Parathyroid adenoma (tissue), 2 donors: ENCODE measurements around the gene MOGAT1.

Experiments used
- H2AFZ ChIP-seq: fragments of 300-600 bp; sonication (generic); one replicate; pipeline ENCODE4 v1.7.0; 2017; ENCODE audit warnings: antibody characterized with exemption, mild to moderate bottlenecking
- H3K27ac ChIP-seq: fragments of 300-600 bp; sonication (generic); one replicate; pipeline ENCODE4 v1.7.0; 2017
- H3K27me3 ChIP-seq: fragments of 300-600 bp; sonication (generic); one replicate; pipeline ENCODE4 v1.7.0; 2017; ENCODE audit warnings: low read length; ENCODE audit not compliant: control insufficient read depth, insufficient read depth
- H3K36me3 ChIP-seq: fragments of 300-600 bp; sonication (generic); one replicate; pipeline ENCODE4 v1.7.0; 2017; ENCODE audit warnings: low read length; ENCODE audit not compliant: control insufficient read depth, insufficient read depth
- H3K4me1 ChIP-seq: fragments of 300-600 bp; sonication (generic); one replicate; pipeline ENCODE4 v1.7.0; 2017; ENCODE audit warnings: control low read depth
- H3K4me2 ChIP-seq: fragments of 300-600 bp; sonication (generic); one replicate; pipeline ENCODE4 v1.7.0; 2017; ENCODE audit warnings: low read length
- H3K4me3 ChIP-seq: fragments of 300-600 bp; sonication (generic); one replicate; pipeline ENCODE4 v1.7.0; 2017; ENCODE audit warnings: low read depth, low read length
- H3K79me2 ChIP-seq: fragments of 300-600 bp; sonication (generic); one replicate; pipeline ENCODE4 v1.7.0; 2017; ENCODE audit warnings: control low read depth
- H3K9ac ChIP-seq: fragments of 300-600 bp; sonication (generic); one replicate; pipeline ENCODE4 v1.7.0; 2017; ENCODE audit warnings: mild to moderate bottlenecking
- H3K9me3 ChIP-seq: fragments of 300-600 bp; sonication (generic); one replicate; pipeline ENCODE4 v1.7.0; 2017; ENCODE audit warnings: low read length; ENCODE audit not compliant: control insufficient read depth
- CTCF ChIP-seq: fragments of 300-600 bp; sonication (generic); IDR thresholded peaks from one replicate; pipeline ENCODE4 v1.7.0; 2017; ENCODE audit warnings: antibody characterized with exemption, mild to moderate bottlenecking
- donor health status: primary hyperparathyroidism.

MOGAT1 gene

GRCh38 chr2:222738312-222738711, 66.9 kb downstream of the MOGAT1 start:
- no peaks in the 10 kb centered on the region for H3K9me3 ChIP-seq
- H3K27me3 ChIP-seq = no peaks in the 10 kb centered on the region
- TF ChIP-seq CTCF = no peak
- H3K79me2 ChIP-seq = no peaks in the 10 kb centered on the region
- no peak overlapping the region for H3K27ac ChIP-seq
- H3K36me3 ChIP-seq = no peaks in the 10 kb centered on the region
- H2AFZ ChIP-seq = no peak overlapping the region
- H3K9ac ChIP-seq = no peak overlapping the region
- no peak overlapping the region for H3K4me2 ChIP-seq
- no peaks in the 10 kb centered on the region for H3K4me1 ChIP-seq
- H3K4me3 ChIP-seq = no peak overlapping the region

- no peaks in the 10 kb centered on the region for H3K36me3 ChIP-seq
- no peaks in the 10 kb centered on the region for H3K9me3 ChIP-seq
- H3K4me2 ChIP-seq = no peak overlapping the region
- H3K9ac ChIP-seq = no peak overlapping the region
- H3K4me1 ChIP-seq = no peaks in the 10 kb centered on the region
- H3K79me2 ChIP-seq = no peaks in the 10 kb centered on the region
- no peak overlapping the region for H3K4me3 ChIP-seq
- TF ChIP-seq CTCF = no peak
- no peak overlapping the region for H2AFZ ChIP-seq
- no peaks in the 10 kb centered on the region for H3K27me3 ChIP-seq
- no peak overlapping the region for H3K27ac ChIP-seq
Observed at GRCh38 chr2:222738809-222739208, 67.4 kb downstream of the MOGAT1 start.

- TF ChIP-seq CTCF = no peak
- H3K79me2 ChIP-seq = no peaks in the 10 kb centered on the region
- H3K27ac ChIP-seq = no peak overlapping the region
- H3K4me2 ChIP-seq = no peak overlapping the region
- no peak overlapping the region for H3K9ac ChIP-seq
- no peaks in the 10 kb centered on the region for H3K4me1 ChIP-seq
- no peaks in the 10 kb centered on the region for H3K36me3 ChIP-seq
- no peaks in the 10 kb centered on the region for H3K27me3 ChIP-seq
- H3K9me3 ChIP-seq = no peaks in the 10 kb centered on the region
- no peak overlapping the region for H3K4me3 ChIP-seq
- no peak overlapping the region for H2AFZ ChIP-seq
Observed at GRCh38 chr2:222739939-222740338, 68.5 kb downstream of the MOGAT1 start.

GRCh38 chr2:222743251-222743812, 71.9 kb downstream of the MOGAT1 start:
- Histone ChIP-seq H3K4me2 (no peak overlapping the region), H2AFZ (peak overlapping the region; percentile 4), H3K9ac (no peak overlapping the region), H3K4me3 (no peak overlapping the region), H3K79me2 (no peaks in the 10 kb centered on the region), H3K4me1 (peaks cover 13% of the 10 kb centered on the region), H3K27me3 (no peaks in the 10 kb centered on the region), H3K36me3 (no peaks in the 10 kb centered on the region), H3K27ac (no peak overlapping the region), H3K9me3 (no peaks in the 10 kb centered on the region)
- TF ChIP-seq CTCF = no peak

GRCh38 chr2:222745836-222746559, 74.5 kb downstream of the MOGAT1 start:
- Histone ChIP-seq H3K9ac (no peak overlapping the region), H3K36me3 (no peaks in the 10 kb centered on the region), H3K4me3 (no peak overlapping the region), H3K4me1 (peaks cover 13% of the 10 kb centered on the region), H2AFZ (peak overlapping the region; percentile 71), H3K79me2 (no peaks in the 10 kb centered on the region), H3K4me2 (no peak overlapping the region), H3K27ac (peak overlapping the region; percentile 82), H3K27me3 (no peaks in the 10 kb centered on the region), H3K9me3 (no peaks in the 10 kb centered on the region)
- no peak for TF ChIP-seq CTCF
